ENCODE data around the gene CDH6.

CDH6 gene

DNA sequence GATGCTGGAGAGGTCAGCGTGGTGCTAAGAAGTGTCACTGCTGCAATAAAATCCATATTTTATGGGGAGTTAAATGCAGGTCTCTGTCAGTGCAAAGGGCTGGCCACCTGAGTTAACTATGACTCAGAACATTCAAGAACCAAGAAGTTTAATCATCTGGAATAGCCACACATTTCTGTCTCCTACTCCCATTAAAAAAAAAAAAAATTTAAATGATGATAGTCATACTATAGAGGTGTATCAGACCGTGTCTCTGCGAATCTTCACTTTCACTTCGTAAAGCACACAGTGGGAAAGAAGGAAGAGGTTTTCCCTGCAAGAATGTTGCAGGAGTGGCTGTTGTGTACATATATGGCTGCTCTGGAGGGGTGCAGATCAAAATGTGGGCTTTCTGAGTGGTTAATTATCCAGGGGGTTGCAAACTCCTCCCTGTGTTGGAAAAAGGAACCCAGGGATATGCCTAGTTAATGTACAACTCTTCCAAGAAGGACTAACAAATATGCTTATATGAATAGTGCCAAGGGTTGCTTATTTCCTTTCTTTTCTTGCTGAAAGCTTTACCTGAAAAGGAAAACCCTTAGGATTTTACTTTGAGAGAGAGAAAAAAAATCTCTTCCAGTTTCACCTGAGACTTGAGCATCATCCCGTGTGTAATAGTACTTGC is 1.5 kb downstream of the CDH6 start:
- H3K36me3 ChIP-seq (ENCODE audit: insufficient read depth, low read length): no peaks in the 10 kb centered on the region
- H4K20me1 ChIP-seq (ENCODE audit: insufficient read depth, low read length): no peaks in the 10 kb centered on the region
- H3K4me1 ChIP-seq (ENCODE audit: insufficient read depth, low read length): no peaks in the 10 kb centered on the region
- no peak overlapping the region for H3K4me2 ChIP-seq (ENCODE audit: insufficient read depth, low read length)
- ATAC-seq (ENCODE audit: insufficient read depth, low read depth): no peak
- no peak overlapping the region for H3K9ac ChIP-seq (ENCODE audit: low read depth, low read length)
- H3K27me3 ChIP-seq (ENCODE audit: insufficient read depth, low read length, poor library complexity): no peaks in the 10 kb centered on the region
- no peak overlapping the region for H3K27ac ChIP-seq (ENCODE audit: low read length)
- H3K79me2 ChIP-seq (ENCODE audit: insufficient read depth, low read length): no peaks in the 10 kb centered on the region
- no peak overlapping the region for H2AFZ ChIP-seq (ENCODE audit: low read depth, low read length)
- no peak overlapping the region for H3K4me3 ChIP-seq (ENCODE audit: low read depth in 1 of 2, low read length in 2 of 2)
- no peak for TF ChIP-seq EZH2 (IDR thresholded peaks at IDR 0.05; ENCODE audit: borderline replicate concordance, low read depth, low read length, severe bottlenecking)
- TF ChIP-seq CTCF (IDR thresholded peaks at IDR 0.05; ENCODE audit: borderline replicate concordance, extremely low read depth, low read length, poor library complexity, severe bottlenecking): no peak
- no peaks in the 10 kb centered on the region for H3K9me3 ChIP-seq (ENCODE audit: insufficient read depth, low read length, severe bottlenecking)
- DNase-seq: no peak

- TF ChIP-seq CTCF (IDR thresholded peaks at IDR 0.05; ENCODE audit: borderline replicate concordance, extremely low read depth, low read length, poor library complexity, severe bottlenecking) (no peak), EZH2 (IDR thresholded peaks at IDR 0.05; ENCODE audit: borderline replicate concordance, low read depth, low read length, severe bottlenecking) (no peak)
- H3K36me3 ChIP-seq (ENCODE audit: insufficient read depth, low read length): no peaks in the 10 kb centered on the region
- no peaks in the 10 kb centered on the region for H4K20me1 ChIP-seq (ENCODE audit: insufficient read depth, low read length)
- no peak overlapping the region for H3K4me2 ChIP-seq (ENCODE audit: insufficient read depth, low read length)
- no peak for DNase-seq
- no peak overlapping the region for H3K27ac ChIP-seq (ENCODE audit: low read length)
- H3K27me3 ChIP-seq (ENCODE audit: insufficient read depth, low read length, poor library complexity): no peaks in the 10 kb centered on the region
- H3K4me1 ChIP-seq (ENCODE audit: insufficient read depth, low read length): no peaks in the 10 kb centered on the region
- no peak for ATAC-seq (ENCODE audit: insufficient read depth, low read depth)
- H3K4me3 ChIP-seq (ENCODE audit: low read depth in 1 of 2, low read length in 2 of 2): no peak overlapping the region
- H3K79me2 ChIP-seq (ENCODE audit: insufficient read depth, low read length): no peaks in the 10 kb centered on the region
- H2AFZ ChIP-seq (ENCODE audit: low read depth, low read length): no peak overlapping the region
- no peaks in the 10 kb centered on the region for H3K9me3 ChIP-seq (ENCODE audit: insufficient read depth, low read length, severe bottlenecking)
- H3K9ac ChIP-seq (ENCODE audit: low read depth, low read length): no peak overlapping the region
Observed at GRCh38 chr5:31196309-31196708, 2.8 kb downstream of the CDH6 start.

DNA sequence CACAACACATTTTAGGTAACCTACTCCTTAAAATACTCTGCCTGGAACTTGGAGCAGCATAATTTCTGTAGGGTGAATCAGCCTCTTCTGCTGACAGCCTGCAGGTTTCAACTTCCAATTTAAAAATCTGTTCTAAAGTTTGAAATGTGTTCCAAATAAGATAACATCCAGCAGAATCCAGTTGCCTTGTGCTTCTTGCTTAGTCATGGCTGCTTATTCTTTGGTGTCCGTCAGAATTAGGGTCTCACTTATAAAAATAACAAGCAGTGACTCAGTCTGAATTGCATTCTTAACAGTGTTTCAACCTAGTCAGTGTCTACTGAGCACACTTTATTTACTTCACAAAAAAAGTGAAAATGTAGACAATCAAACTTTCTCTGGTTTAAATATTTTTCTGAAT is 3.7 kb downstream of the CDH6 start:
- TF ChIP-seq CTCF (IDR thresholded peaks at IDR 0.05; ENCODE audit: borderline replicate concordance, extremely low read depth, low read length, poor library complexity, severe bottlenecking) (no peak), EZH2 (IDR thresholded peaks at IDR 0.05; ENCODE audit: borderline replicate concordance, low read depth, low read length, severe bottlenecking) (no peak)
- no peak overlapping the region for H3K4me3 ChIP-seq (ENCODE audit: low read depth in 1 of 2, low read length in 2 of 2)
- ATAC-seq (ENCODE audit: insufficient read depth, low read depth) (no peak), DNase-seq (no peak)
- H3K4me1 ChIP-seq (ENCODE audit: insufficient read depth, low read length): no peaks in the 10 kb centered on the region
- no peak overlapping the region for H3K4me2 ChIP-seq (ENCODE audit: insufficient read depth, low read length)
- no peaks in the 10 kb centered on the region for H4K20me1 ChIP-seq (ENCODE audit: insufficient read depth, low read length)
- H3K9ac ChIP-seq (ENCODE audit: low read depth, low read length): no peak overlapping the region
- no peak overlapping the region for H3K27ac ChIP-seq (ENCODE audit: low read length)
- no peaks in the 10 kb centered on the region for H3K9me3 ChIP-seq (ENCODE audit: insufficient read depth, low read length, severe bottlenecking)
- no peaks in the 10 kb centered on the region for H3K79me2 ChIP-seq (ENCODE audit: insufficient read depth, low read length)
- H3K27me3 ChIP-seq (ENCODE audit: insufficient read depth, low read length, poor library complexity): no peaks in the 10 kb centered on the region
- no peaks in the 10 kb centered on the region for H3K36me3 ChIP-seq (ENCODE audit: insufficient read depth, low read length)
- no peak overlapping the region for H2AFZ ChIP-seq (ENCODE audit: low read depth, low read length)

All from DND-41 (cell line).